Tibial nerve (tissue), 3 donors: Measurements from ENCODE around the gene ADAMTS8.

Source experiments
- POLR2A ChIP-seq, 2 donors: fragments of 450-650 bp; IDR thresholded peaks; one replicate each; pipeline ENCODE4 v1.6.1; 2017; ENCODE audit warnings: antibody characterized with exemption in 2 of 2, mild to moderate bottlenecking in 2 of 2, moderate library complexity in 2 of 2
- TF ChIP-seq, protein P1 (sequence below), 5 experiments: fragments of 200-600 bp in 3 of 5; fragments of 450-650 bp in 2 of 5; sonication (generic) in 3 of 5; IDR thresholded peaks; one replicate each; pipeline ENCODE4 v1.5.1; 2016 to 2019; ENCODE audit warnings: antibody characterized with exemption in 5 of 5, mild to moderate bottlenecking in 3 of 5, moderate library complexity in 2 of 5

DNA sequence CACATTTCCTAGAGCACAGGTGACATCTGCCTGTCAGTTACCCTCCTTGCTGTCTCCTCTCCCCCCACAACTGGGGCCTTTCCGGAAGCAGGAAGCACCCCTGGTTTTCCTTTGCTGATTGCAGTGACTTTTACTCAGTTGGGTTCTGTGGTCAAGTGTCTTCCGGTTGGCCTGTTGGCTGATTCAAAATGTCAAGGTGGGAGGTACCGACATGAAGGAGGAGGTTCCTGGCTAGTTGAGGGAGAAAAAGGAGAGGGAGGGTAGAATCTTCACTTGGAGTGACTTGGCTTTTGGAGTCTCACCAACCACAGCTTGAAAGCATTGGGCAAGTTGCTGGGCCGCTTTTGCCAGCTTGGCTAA is 10.7 kb upstream of the ADAMTS8 start:
- no peak for TF ChIP-seq POLR2A (IDR thresholded peaks at IDR 0.05)
- TF ChIP-seq, protein P1, sequence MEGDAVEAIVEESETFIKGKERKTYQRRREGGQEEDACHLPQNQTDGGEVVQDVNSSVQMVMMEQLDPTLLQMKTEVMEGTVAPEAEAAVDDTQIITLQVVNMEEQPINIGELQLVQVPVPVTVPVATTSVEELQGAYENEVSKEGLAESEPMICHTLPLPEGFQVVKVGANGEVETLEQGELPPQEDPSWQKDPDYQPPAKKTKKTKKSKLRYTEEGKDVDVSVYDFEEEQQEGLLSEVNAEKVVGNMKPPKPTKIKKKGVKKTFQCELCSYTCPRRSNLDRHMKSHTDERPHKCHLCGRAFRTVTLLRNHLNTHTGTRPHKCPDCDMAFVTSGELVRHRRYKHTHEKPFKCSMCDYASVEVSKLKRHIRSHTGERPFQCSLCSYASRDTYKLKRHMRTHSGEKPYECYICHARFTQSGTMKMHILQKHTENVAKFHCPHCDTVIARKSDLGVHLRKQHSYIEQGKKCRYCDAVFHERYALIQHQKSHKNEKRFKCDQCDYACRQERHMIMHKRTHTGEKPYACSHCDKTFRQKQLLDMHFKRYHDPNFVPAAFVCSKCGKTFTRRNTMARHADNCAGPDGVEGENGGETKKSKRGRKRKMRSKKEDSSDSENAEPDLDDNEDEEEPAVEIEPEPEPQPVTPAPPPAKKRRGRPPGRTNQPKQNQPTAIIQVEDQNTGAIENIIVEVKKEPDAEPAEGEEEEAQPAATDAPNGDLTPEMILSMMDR (IDR thresholded peaks at IDR 0.05): no peak
